Measurements from ENCODE around the gene MED6. TPM values are rescaled to one million over a fixed set of nuclear protein-coding genes. Genes with fewer than 3 reads are reported as not detected.

MED6 gene
- 10 to 100 TPM; 62.3 to 66.6 TPM for total RNA-seq

- peak; percentile 91 for DNase-seq
- Mint-ChIP-seq H3K4me1 (peaks cover 12% of the 10 kb centered on the region), H3K9me3 (no peaks in the 10 kb centered on the region), H3K4me3 (peak within 1 kb of the TSS; percentile 99), H3K27me3 (peaks cover 5% of the 10 kb centered on the region), H3K36me3 (peaks cover 2% of the 10 kb centered on the region), H3K27ac (peak within 1 kb of the TSS; percentile 96)
Observed at GRCh38 chr14:70600382-70601157, at the start of gene MED6. MED6 (minus strand) TSS chr14:70600655; CDS start chr14:70600637, 18 bp downstream.

- Mint-ChIP-seq H3K36me3 (peaks cover 32% of the 10 kb centered on the region), H3K27me3 (no peaks in the 10 kb centered on the region), H3K4me1 (peaks cover 77% of the 10 kb centered on the region), H3K9me3 (no peaks in the 10 kb centered on the region), H3K27ac (peak overlapping the region; percentile 67), H3K4me3 (no peak overlapping the region)
- DNase-seq: no peak
Observed at GRCh38 chr14:70649803-70650202, 49.3 kb upstream of the MED6 start.

- Mint-ChIP-seq H3K4me1 (peaks cover 78% of the 10 kb centered on the region), H3K27me3 (no peaks in the 10 kb centered on the region), H3K36me3 (peaks cover 25% of the 10 kb centered on the region), H3K9me3 (no peaks in the 10 kb centered on the region), H3K4me3 (no peak overlapping the region), H3K27ac (no peak overlapping the region)
- DNase-seq: no peak
Observed at GRCh38 chr14:70648346-70648745, 47.9 kb upstream of the MED6 start.

- no peaks in the 10 kb centered on the region for H3K9me3 Mint-ChIP-seq
- H3K4me1 Mint-ChIP-seq: peaks cover 63% of the 10 kb centered on the region
- H3K27ac Mint-ChIP-seq: peak overlapping the region; percentile 65
- DNase-seq: no peak
- no peaks in the 10 kb centered on the region for H3K27me3 Mint-ChIP-seq
- H3K36me3 Mint-ChIP-seq: peaks cover 17% of the 10 kb centered on the region
- H3K4me3 Mint-ChIP-seq: no peak overlapping the region
Observed at GRCh38 chr14:70646705-70647104, 46.2 kb upstream of the MED6 start.

- no peak overlapping the region for H3K4me3 Mint-ChIP-seq
- peak overlapping the region; percentile 65 for H3K27ac Mint-ChIP-seq
- peaks cover 58% of the 10 kb centered on the region for H3K4me1 Mint-ChIP-seq
- peaks cover 15% of the 10 kb centered on the region for H3K36me3 Mint-ChIP-seq
- DNase-seq: no peak
- no peaks in the 10 kb centered on the region for H3K9me3 Mint-ChIP-seq
- H3K27me3 Mint-ChIP-seq: no peaks in the 10 kb centered on the region
Observed at GRCh38 chr14:70645892-70646291, 45.4 kb upstream of the MED6 start.

- peaks cover 55% of the 10 kb centered on the region for H3K4me1 Mint-ChIP-seq
- H3K27ac Mint-ChIP-seq: peak overlapping the region; percentile 84
- peak overlapping the region; percentile 84 for H3K4me3 Mint-ChIP-seq
- no peaks in the 10 kb centered on the region for H3K9me3 Mint-ChIP-seq
- no peak for DNase-seq
- H3K36me3 Mint-ChIP-seq: peaks cover 10% of the 10 kb centered on the region
- H3K27me3 Mint-ChIP-seq: no peaks in the 10 kb centered on the region
Observed at GRCh38 chr14:70643967-70644366, 43.5 kb upstream of the MED6 start.

GRCh38 chr14:70642303-70643235 lies 42.1 kb upstream of the MED6 start:
- Mint-ChIP-seq H3K27me3 (no peaks in the 10 kb centered on the region), H3K36me3 (peaks cover 10% of the 10 kb centered on the region), H3K27ac (peak overlapping the region; percentile 84), H3K4me3 (peak overlapping the region; percentile 84), H3K9me3 (no peaks in the 10 kb centered on the region), H3K4me1 (peaks cover 47% of the 10 kb centered on the region)
- peak; percentile 49 for DNase-seq

GRCh38 chr14:70641548-70642302 lies 41.3 kb upstream of the MED6 start, which contains the start of gene TTC9:
TTC9 (plus strand) TSS chr14:70641916; CDS start chr14:70642130, 214 bp downstream.
- peaks cover 9% of the 10 kb centered on the region for H3K36me3 Mint-ChIP-seq
- peaks cover 45% of the 10 kb centered on the region for H3K4me1 Mint-ChIP-seq
- DNase-seq: peak; percentile 46
- H3K27me3 Mint-ChIP-seq: no peaks in the 10 kb centered on the region
- peak within 1 kb of the TSS; percentile 92 for H3K27ac Mint-ChIP-seq
- H3K4me3 Mint-ChIP-seq: peak within 1 kb of the TSS; percentile 84
- H3K9me3 Mint-ChIP-seq: no peaks in the 10 kb centered on the region

- peak overlapping the region; percentile 79 for H3K4me3 Mint-ChIP-seq
- DNase-seq: peak; percentile 59
- peaks cover 40% of the 10 kb centered on the region for H3K4me1 Mint-ChIP-seq
- no peaks in the 10 kb centered on the region for H3K27me3 Mint-ChIP-seq
- H3K36me3 Mint-ChIP-seq: peaks cover 7% of the 10 kb centered on the region
- H3K27ac Mint-ChIP-seq: peak overlapping the region; percentile 92
- peaks cover 3% of the 10 kb centered on the region for H3K9me3 Mint-ChIP-seq
Observed at GRCh38 chr14:70640938-70641547, 40.6 kb upstream of the MED6 start.

GRCh38 chr14:70638416-70638815 lies 38.0 kb upstream of the MED6 start:
- H3K27ac Mint-ChIP-seq: no peak overlapping the region
- DNase-seq: no peak
- H3K36me3 Mint-ChIP-seq: peaks cover 14% of the 10 kb centered on the region
- H3K4me1 Mint-ChIP-seq: peaks cover 16% of the 10 kb centered on the region
- peaks cover 8% of the 10 kb centered on the region for H3K9me3 Mint-ChIP-seq
- H3K27me3 Mint-ChIP-seq: no peaks in the 10 kb centered on the region
- no peak overlapping the region for H3K4me3 Mint-ChIP-seq

- Mint-ChIP-seq H3K36me3 (peaks cover 14% of the 10 kb centered on the region), H3K27me3 (no peaks in the 10 kb centered on the region), H3K9me3 (peaks cover 8% of the 10 kb centered on the region), H3K4me1 (peaks cover 15% of the 10 kb centered on the region), H3K27ac (peak overlapping the region; percentile 32), H3K4me3 (no peak overlapping the region)
- DNase-seq: no peak
Observed at GRCh38 chr14:70635971-70636595, 35.6 kb upstream of the MED6 start.

- Mint-ChIP-seq H3K4me3 (no peak overlapping the region), H3K27me3 (no peaks in the 10 kb centered on the region), H3K9me3 (peaks cover 11% of the 10 kb centered on the region), H3K4me1 (peaks cover 2% of the 10 kb centered on the region), H3K36me3 (peaks cover 20% of the 10 kb centered on the region), H3K27ac (no peak overlapping the region)
- DNase-seq: no peak
Observed at GRCh38 chr14:70631948-70632347, 31.5 kb upstream of the MED6 start.

GRCh38 chr14:70624972-70625371 lies 24.5 kb upstream of the MED6 start:
- Mint-ChIP-seq H3K9me3 (peaks cover 18% of the 10 kb centered on the region), H3K27ac (no peak overlapping the region), H3K27me3 (no peaks in the 10 kb centered on the region), H3K4me3 (no peak overlapping the region), H3K36me3 (peaks cover 27% of the 10 kb centered on the region), H3K4me1 (peaks cover 2% of the 10 kb centered on the region)
- DNase-seq: no peak

All from activated naive CD8-positive, alpha-beta T cell treated with anti-CD3 and anti-CD28 coated beads for 36 hours (primary cell).